HEK293 (cell line): ENCODE measurements around the gene NELL1.

Experiments
- CTCF ChIA-PET: fragments of 350-600 bp; formaldehyde crosslinking; extraction: SDS; loops from one replicate; lab custom pipeline; 2021; ENCODE audit warnings: antibody characterized with exemption; lab: Yijun Ruan, JAX
- POLR2A ChIA-PET: fragments of 300-600 bp; formaldehyde crosslinking; extraction: SDS; loops from one replicate; lab custom pipeline; 2020; ENCODE audit warnings: antibody characterized with exemption, inconsistent platforms; lab: Yijun Ruan, JAX
- H3K27ac ChIP-seq: fragments of 200-500 bp; sonication (Bioruptor generic); 2 replicates; pipeline ENCODE4 v1.5.1; 2014; ENCODE audit warnings: low read depth, low read length, control low read depth, inconsistent platforms; ENCODE audit errors: extremely low read depth
- H3K36me3 ChIP-seq, 2 experiments: fragments of 200-500 bp in 1 of 2; sonication (Bioruptor generic) in 1 of 2; 1 replicate in 1 of 2; 2 replicates in 1 of 2; pipeline ENCODE4 v1.5.1; 2014 to 2017; ENCODE audit warnings: inconsistent platforms in 2 of 2, low read length in 2 of 2; ENCODE audit not compliant: control insufficient read depth in 2 of 2, insufficient read depth in 1 of 2
- H3K4me1 ChIP-seq: fragments of 200-500 bp; sonication (Bioruptor generic); 2 replicates; pipeline ENCODE4 v1.5.1; 2014; ENCODE audit warnings: mild to moderate bottlenecking, low read length, inconsistent platforms; ENCODE audit not compliant: control insufficient read depth, insufficient read depth
- H3K4me3 ChIP-seq: 2 replicates; pipeline ENCODE4 v1.5.1; 2011; ENCODE audit warnings: low read depth, mild to moderate bottlenecking, control low read depth, low read length, moderate library complexity
- H3K9me3 ChIP-seq: fragments of 200-500 bp; sonication (Bioruptor generic); 2 replicates; pipeline ENCODE4 v1.5.1; 2014; ENCODE audit warnings: low read depth, low read length, inconsistent platforms; ENCODE audit not compliant: control insufficient read depth, insufficient read depth
- GLI2 ChIP-seq: fragments of 450-650 bp; formaldehyde crosslinking; IDR thresholded peaks from 2 replicates; pipeline ENCODE4; 2017; ENCODE audit warnings: missing biosample characterization, missing genetic modification characterization, low read depth, borderline replicate concordance
- GLIS2 ChIP-seq: fragments of 450-650 bp; formaldehyde crosslinking; IDR thresholded peaks from 2 replicates; pipeline ENCODE4 v1.5.1; 2016; ENCODE audit warnings: missing biosample characterization, missing genetic modification characterization
- HOXA7 ChIP-seq: sonication (generic); formaldehyde crosslinking; IDR thresholded peaks from 2 replicates; pipeline ENCODE4 v1.8.1; 2022; ENCODE audit warnings: missing genetic modification reagents, borderline replicate concordance
- KLF8 ChIP-seq: fragments of 450-650 bp; formaldehyde crosslinking; IDR thresholded peaks from 2 replicates; pipeline ENCODE4 v1.5.1; 2016; ENCODE audit warnings: missing biosample characterization, missing genetic modification characterization
- SCRT2 ChIP-seq: fragments of 450-650 bp; formaldehyde crosslinking; IDR thresholded peaks from 2 replicates; pipeline ENCODE4 v1.5.1; 2016; ENCODE audit warnings: missing biosample characterization, missing genetic modification characterization
- SETDB1 ChIP-seq: IDR thresholded peaks from one replicate; pipeline ENCODE4 v1.6.1; 2017; ENCODE audit warnings: mild to moderate bottlenecking, low read length, moderate library complexity, mixed read lengths; ENCODE audit not compliant: insufficient read length
- SP2 ChIP-seq: fragments of 450-650 bp; formaldehyde crosslinking; IDR thresholded peaks from 2 replicates; pipeline ENCODE4 v1.5.1; 2016; ENCODE audit warnings: missing biosample characterization, missing genetic modification characterization
- TCF7L2 ChIP-seq: IDR thresholded peaks from 2 replicates; pipeline ENCODE4 v1.6.1; 2011; ENCODE audit warnings: low read depth, mild to moderate bottlenecking, inconsistent platforms, low read length, moderate library complexity, borderline replicate concordance
- ZBTB7A ChIP-seq: fragments of 450-650 bp; formaldehyde crosslinking; IDR thresholded peaks from 2 replicates; pipeline ENCODE4 v1.5.1; 2016; ENCODE audit warnings: low read depth, missing biosample characterization, missing genetic modification characterization
- ZNF114 ChIP-seq: fragments of 450-650 bp; formaldehyde crosslinking; IDR thresholded peaks from 2 replicates; pipeline ENCODE4 v1.5.0; 2017; ENCODE audit warnings: missing biosample characterization, missing genetic modification characterization
- ZNF19 ChIP-seq: fragments of 450-650 bp; formaldehyde crosslinking; IDR thresholded peaks from 2 replicates; pipeline ENCODE4; 2016; ENCODE audit warnings: missing biosample characterization, missing genetic modification characterization, low read depth
- ZNF335 ChIP-seq: fragments of 450-650 bp; formaldehyde crosslinking; conservative IDR thresholded peaks from 2 replicates; pipeline ENCODE4 v1.5.1; 2016; ENCODE audit warnings: missing biosample characterization, missing genetic modification characterization
- ZNF48 ChIP-seq: fragments of 450-650 bp; formaldehyde crosslinking; IDR thresholded peaks from 2 replicates; pipeline ENCODE4 v1.5.1; 2016; ENCODE audit warnings: missing biosample characterization, missing genetic modification characterization
- ZNF549 ChIP-seq: fragments of 450-650 bp; IDR thresholded peaks from 2 replicates; pipeline ENCODE4 v1.5.1; 2018; ENCODE audit warnings: missing biosample characterization, missing genetic modification characterization, mild to moderate bottlenecking, inconsistent platforms, moderate library complexity
- ZNF654 ChIP-seq: fragments of 450-650 bp; formaldehyde crosslinking; IDR thresholded peaks from 2 replicates; pipeline ENCODE4 v1.5.1; 2016; ENCODE audit warnings: low read depth, missing biosample characterization, missing genetic modification characterization
- ZNF791 ChIP-seq: fragments of 450-650 bp; formaldehyde crosslinking; IDR thresholded peaks from 2 replicates; pipeline ENCODE4 v1.5.1; 2016; ENCODE audit warnings: missing biosample characterization, missing genetic modification characterization
- ZNF830 ChIP-seq: fragments of 450-650 bp; IDR thresholded peaks from 2 replicates; pipeline ENCODE4 v1.5.0; 2018; ENCODE audit warnings: missing biosample characterization, missing genetic modification characterization, low read depth, mild to moderate bottlenecking, moderate library complexity
- ZNF843 ChIP-seq: fragments of 450-650 bp; formaldehyde crosslinking; IDR thresholded peaks from 2 replicates; pipeline ENCODE4 v1.5.1; 2016; ENCODE audit warnings: missing biosample characterization, missing genetic modification characterization
- ZSCAN30 ChIP-seq: fragments of 450-650 bp; IDR thresholded peaks from 2 replicates; pipeline ENCODE4 v1.5.1; 2018; ENCODE audit warnings: missing biosample characterization, mild to moderate bottlenecking, missing genetic modification characterization, moderate library complexity
- ZXDB ChIP-seq: fragments of 450-650 bp; formaldehyde crosslinking; IDR thresholded peaks from 2 replicates; pipeline ENCODE4 v1.5.1; 2016; ENCODE audit warnings: missing biosample characterization, missing genetic modification characterization
- TF ChIP-seq, protein P1 (sequence below): fragments of 450-650 bp; formaldehyde crosslinking; IDR thresholded peaks from 2 replicates; pipeline ENCODE4 v1.5.1; 2017; ENCODE audit warnings: missing biosample characterization, missing genetic modification characterization
- TF ChIP-seq, protein P2 (sequence below): fragments of 450-650 bp; IDR thresholded peaks from 2 replicates; pipeline ENCODE4 v1.5.1; 2018; ENCODE audit warnings: missing biosample characterization, missing genetic modification characterization
- TF ChIP-seq, protein P3 (sequence below): fragments of 450-650 bp; formaldehyde crosslinking; IDR thresholded peaks from 2 replicates; pipeline ENCODE4 v1.5.1; 2016; ENCODE audit warnings: missing biosample characterization, missing genetic modification characterization, borderline replicate concordance
- TF ChIP-seq, protein P4 (sequence below): fragments of 450-650 bp; formaldehyde crosslinking; IDR thresholded peaks from 2 replicates; pipeline ENCODE4 v1.5.1; 2017; ENCODE audit warnings: missing biosample characterization, missing genetic modification characterization

Gene NELL1

DNA sequence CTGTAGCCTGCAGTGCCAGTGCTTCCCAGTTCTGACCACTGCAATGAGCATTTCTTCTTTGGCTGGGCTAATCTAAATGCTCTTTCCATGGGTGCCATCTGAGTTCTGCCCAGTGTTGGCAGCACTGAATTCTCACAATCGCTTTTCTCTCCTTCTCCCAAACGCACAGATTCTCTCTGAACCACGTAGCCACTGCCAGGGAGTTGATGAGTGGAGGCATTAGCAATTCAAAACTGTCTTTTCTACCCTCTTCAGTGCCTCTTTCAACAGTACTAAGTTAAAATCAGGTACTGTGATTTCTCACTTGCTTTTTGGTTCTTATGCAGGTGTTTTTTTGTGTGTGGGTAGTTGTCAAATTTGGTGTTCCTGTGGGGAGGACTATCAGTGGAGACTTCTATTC, 778.5 kb downstream of the NELL1 start:
- Histone ChIP-seq H3K4me1 (no peaks in the 10 kb centered on the region), H3K27ac (no peak overlapping the region), H3K4me3 (no peak overlapping the region), H3K9me3 (no peaks in the 10 kb centered on the region), H3K36me3 (no peaks in the 10 kb centered on the region)
- no peak for TF ChIP-seq ZNF830 (tag by site-specific recombination)
- no peak for TF ChIP-seq GLIS2 (tag by site-specific recombination)
- TF ChIP-seq ZNF48 (tag by site-specific recombination): no peak
- no peak for TF ChIP-seq KLF8 (tag by site-specific recombination)
- no peak for TF ChIP-seq SCRT2 (tag by site-specific recombination)
- TF ChIP-seq, protein P1, sequence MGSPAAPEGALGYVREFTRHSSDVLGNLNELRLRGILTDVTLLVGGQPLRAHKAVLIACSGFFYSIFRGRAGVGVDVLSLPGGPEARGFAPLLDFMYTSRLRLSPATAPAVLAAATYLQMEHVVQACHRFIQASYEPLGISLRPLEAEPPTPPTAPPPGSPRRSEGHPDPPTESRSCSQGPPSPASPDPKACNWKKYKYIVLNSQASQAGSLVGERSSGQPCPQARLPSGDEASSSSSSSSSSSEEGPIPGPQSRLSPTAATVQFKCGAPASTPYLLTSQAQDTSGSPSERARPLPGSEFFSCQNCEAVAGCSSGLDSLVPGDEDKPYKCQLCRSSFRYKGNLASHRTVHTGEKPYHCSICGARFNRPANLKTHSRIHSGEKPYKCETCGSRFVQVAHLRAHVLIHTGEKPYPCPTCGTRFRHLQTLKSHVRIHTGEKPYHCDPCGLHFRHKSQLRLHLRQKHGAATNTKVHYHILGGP (tag by site-specific recombination): no peak
- ChIA-PET CTCF (no interaction called here), POLR2A (no interaction called here)

DNA sequence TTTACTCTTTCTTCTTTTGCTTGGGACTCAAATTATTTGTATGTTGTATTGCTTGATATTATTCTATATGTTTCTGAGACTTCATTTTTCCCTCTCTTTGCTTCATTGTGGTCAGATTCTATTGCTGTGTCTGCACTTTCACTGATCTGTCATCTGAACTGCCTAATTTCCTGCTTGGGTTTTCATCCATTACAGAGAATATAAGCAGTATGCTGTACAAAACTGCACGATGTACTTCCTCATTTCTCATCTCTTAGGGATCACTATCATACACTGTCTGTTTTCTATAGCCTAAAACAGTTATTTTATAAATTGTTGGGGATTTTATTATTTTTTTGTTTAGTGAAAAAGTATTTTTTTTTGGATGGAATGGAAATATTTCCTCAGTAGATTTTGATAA, 786.8 kb downstream of the NELL1 start:
- H3K4me3 ChIP-seq: no peak overlapping the region
- CTCF ChIA-PET: interaction anchor here (0.6 kb wide), 1 partner anchor 1506 kb away, joined by 3 read pairs; no protein-coding TSS in a partner anchor
- H3K4me1 ChIP-seq: no peaks in the 10 kb centered on the region
- H3K36me3 ChIP-seq: no peaks in the 10 kb centered on the region
- POLR2A ChIA-PET: no interaction called here
- no peaks in the 10 kb centered on the region for H3K9me3 ChIP-seq
- TF ChIP-seq, protein P2, sequence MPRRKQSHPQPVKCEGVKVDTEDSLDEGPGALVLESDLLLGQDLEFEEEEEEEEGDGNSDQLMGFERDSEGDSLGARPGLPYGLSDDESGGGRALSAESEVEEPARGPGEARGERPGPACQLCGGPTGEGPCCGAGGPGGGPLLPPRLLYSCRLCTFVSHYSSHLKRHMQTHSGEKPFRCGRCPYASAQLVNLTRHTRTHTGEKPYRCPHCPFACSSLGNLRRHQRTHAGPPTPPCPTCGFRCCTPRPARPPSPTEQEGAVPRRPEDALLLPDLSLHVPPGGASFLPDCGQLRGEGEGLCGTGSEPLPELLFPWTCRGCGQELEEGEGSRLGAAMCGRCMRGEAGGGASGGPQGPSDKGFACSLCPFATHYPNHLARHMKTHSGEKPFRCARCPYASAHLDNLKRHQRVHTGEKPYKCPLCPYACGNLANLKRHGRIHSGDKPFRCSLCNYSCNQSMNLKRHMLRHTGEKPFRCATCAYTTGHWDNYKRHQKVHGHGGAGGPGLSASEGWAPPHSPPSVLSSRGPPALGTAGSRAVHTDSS (tag by site-specific recombination): no peak
- TF ChIP-seq GLI2 (no peak), ZNF19 (tag by site-specific recombination) (no peak)
- no peak overlapping the region for H3K27ac ChIP-seq

DNA sequence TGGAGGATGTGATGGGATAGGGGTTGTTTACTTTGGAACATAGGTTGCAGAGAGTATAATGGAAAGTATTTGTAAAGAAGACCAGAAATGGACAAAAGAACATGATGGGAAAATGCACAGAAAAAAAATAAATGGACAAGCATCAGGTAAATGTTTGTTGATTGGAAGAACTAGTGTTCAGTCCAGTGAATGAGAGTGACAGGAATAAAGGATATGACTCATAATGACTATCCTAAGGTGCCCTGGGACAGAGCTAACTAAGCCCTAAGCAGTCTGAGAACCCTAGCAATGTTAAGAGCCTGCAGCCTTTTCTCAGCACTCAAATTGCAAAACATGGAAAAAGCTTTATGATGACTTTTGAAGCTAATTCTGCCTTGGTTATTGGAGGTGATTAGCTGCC, 790.7 kb downstream of the NELL1 start:
- ChIA-PET POLR2A (no interaction called here), CTCF (no interaction called here)
- no peak overlapping the region for H3K4me3 ChIP-seq
- H3K9me3 ChIP-seq: no peaks in the 10 kb centered on the region
- no peaks in the 10 kb centered on the region for H3K4me1 ChIP-seq
- no peak overlapping the region for H3K27ac ChIP-seq
- H3K36me3 ChIP-seq: no peaks in the 10 kb centered on the region
- TF ChIP-seq ZNF114 (tag by site-specific recombination): no peak
- TF ChIP-seq ZSCAN30 (tag by site-specific recombination): no peak
- TF ChIP-seq, protein P3, sequence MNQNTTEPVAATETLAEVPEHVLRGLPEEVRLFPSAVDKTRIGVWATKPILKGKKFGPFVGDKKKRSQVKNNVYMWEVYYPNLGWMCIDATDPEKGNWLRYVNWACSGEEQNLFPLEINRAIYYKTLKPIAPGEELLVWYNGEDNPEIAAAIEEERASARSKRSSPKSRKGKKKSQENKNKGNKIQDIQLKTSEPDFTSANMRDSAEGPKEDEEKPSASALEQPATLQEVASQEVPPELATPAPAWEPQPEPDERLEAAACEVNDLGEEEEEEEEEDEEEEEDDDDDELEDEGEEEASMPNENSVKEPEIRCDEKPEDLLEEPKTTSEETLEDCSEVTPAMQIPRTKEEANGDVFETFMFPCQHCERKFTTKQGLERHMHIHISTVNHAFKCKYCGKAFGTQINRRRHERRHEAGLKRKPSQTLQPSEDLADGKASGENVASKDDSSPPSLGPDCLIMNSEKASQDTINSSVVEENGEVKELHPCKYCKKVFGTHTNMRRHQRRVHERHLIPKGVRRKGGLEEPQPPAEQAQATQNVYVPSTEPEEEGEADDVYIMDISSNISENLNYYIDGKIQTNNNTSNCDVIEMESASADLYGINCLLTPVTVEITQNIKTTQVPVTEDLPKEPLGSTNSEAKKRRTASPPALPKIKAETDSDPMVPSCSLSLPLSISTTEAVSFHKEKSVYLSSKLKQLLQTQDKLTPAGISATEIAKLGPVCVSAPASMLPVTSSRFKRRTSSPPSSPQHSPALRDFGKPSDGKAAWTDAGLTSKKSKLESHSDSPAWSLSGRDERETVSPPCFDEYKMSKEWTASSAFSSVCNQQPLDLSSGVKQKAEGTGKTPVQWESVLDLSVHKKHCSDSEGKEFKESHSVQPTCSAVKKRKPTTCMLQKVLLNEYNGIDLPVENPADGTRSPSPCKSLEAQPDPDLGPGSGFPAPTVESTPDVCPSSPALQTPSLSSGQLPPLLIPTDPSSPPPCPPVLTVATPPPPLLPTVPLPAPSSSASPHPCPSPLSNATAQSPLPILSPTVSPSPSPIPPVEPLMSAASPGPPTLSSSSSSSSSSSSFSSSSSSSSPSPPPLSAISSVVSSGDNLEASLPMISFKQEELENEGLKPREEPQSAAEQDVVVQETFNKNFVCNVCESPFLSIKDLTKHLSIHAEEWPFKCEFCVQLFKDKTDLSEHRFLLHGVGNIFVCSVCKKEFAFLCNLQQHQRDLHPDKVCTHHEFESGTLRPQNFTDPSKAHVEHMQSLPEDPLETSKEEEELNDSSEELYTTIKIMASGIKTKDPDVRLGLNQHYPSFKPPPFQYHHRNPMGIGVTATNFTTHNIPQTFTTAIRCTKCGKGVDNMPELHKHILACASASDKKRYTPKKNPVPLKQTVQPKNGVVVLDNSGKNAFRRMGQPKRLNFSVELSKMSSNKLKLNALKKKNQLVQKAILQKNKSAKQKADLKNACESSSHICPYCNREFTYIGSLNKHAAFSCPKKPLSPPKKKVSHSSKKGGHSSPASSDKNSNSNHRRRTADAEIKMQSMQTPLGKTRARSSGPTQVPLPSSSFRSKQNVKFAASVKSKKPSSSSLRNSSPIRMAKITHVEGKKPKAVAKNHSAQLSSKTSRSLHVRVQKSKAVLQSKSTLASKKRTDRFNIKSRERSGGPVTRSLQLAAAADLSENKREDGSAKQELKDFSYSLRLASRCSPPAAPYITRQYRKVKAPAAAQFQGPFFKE (tag by site-specific recombination): no peak
- TF ChIP-seq ZNF791 (tag by site-specific recombination): no peak
- TF ChIP-seq ZBTB7A (tag by site-specific recombination): no peak
- TF ChIP-seq ZNF335 (tag by site-specific recombination): no peak
- TF ChIP-seq ZNF843 (tag by site-specific recombination): no peak
- no peak for TF ChIP-seq ZNF654 (tag by site-specific recombination)
- no peak for TF ChIP-seq ZNF549
- no peak for TF ChIP-seq SCRT2 (tag by site-specific recombination)
- no peak for TF ChIP-seq ZXDB (tag by site-specific recombination)
- no peak for TF ChIP-seq SETDB1
- no peak for TF ChIP-seq TCF7L2
- no peak for TF ChIP-seq HOXA7 (CRISPR knock-in tag)
- no peak for TF ChIP-seq SP2 (tag by site-specific recombination)
- TF ChIP-seq, protein P4, sequence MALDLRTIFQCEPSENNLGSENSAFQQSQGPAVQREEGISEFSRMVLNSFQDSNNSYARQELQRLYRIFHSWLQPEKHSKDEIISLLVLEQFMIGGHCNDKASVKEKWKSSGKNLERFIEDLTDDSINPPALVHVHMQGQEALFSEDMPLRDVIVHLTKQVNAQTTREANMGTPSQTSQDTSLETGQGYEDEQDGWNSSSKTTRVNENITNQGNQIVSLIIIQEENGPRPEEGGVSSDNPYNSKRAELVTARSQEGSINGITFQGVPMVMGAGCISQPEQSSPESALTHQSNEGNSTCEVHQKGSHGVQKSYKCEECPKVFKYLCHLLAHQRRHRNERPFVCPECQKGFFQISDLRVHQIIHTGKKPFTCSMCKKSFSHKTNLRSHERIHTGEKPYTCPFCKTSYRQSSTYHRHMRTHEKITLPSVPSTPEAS (tag by site-specific recombination): no peak
